Measurements from ENCODE around the gene LSM3.

Gene LSM3

GRCh38 chr3:14144423-14145075, 34.1 kb upstream of the LSM3 start:
- Histone ChIP-seq H3K4me3 (ENCODE audit: low read depth in 1 of 2, low read length in 2 of 2) (peak overlapping the region in 1 of 2 donors; percentile 6), H3K9me3 (ENCODE audit: low read length) (no peaks in the 10 kb centered on the region), H3K4me1 (ENCODE audit: insufficient read depth, low read length) (peaks cover 34% of the 10 kb centered on the region), H3K9ac (ENCODE audit: low read length) (no peak overlapping the region), H3K27ac (ENCODE audit: low read depth, low read length) (peak overlapping the region; percentile 94), H3K36me3 (ENCODE audit: insufficient read depth, low read length) (peaks cover 53% of the 10 kb centered on the region), H3K27me3 (ENCODE audit: control insufficient read depth in 1 of 2, insufficient read depth in 2 of 2, low read length in 2 of 2) (no peaks in the 10 kb centered on the region)

DNA sequence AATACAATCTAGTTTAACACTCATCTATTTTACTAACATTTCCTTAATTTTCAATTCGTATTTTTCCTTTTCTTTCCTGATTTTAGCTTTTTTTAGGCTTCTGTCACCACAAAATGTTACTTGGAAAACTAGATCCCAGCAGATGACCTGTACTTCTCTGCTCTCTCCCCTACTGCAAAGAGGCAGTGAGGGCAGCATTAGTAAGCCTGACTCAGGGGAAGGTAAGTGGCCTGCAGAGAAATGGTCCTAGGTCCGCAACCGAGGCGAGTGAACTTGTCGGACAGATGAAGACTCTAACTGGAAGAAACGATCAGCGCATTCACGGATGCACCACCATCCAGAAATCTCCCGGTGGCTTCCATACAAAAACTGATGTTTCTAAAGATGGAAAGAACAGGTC, 33.4 kb upstream of the LSM3 start:
- no peak overlapping the region for H3K9ac ChIP-seq (ENCODE audit: low read length)
- H3K4me1 ChIP-seq (ENCODE audit: insufficient read depth, low read length) = peaks cover 34% of the 10 kb centered on the region
- H3K9me3 ChIP-seq (ENCODE audit: low read length) = no peaks in the 10 kb centered on the region
- H3K36me3 ChIP-seq (ENCODE audit: insufficient read depth, low read length) = peaks cover 47% of the 10 kb centered on the region
- no peak overlapping the region for H3K4me3 ChIP-seq (ENCODE audit: low read depth in 1 of 2, low read length in 2 of 2)
- peak overlapping the region; percentile 94 for H3K27ac ChIP-seq (ENCODE audit: low read depth, low read length)
- H3K27me3 ChIP-seq (ENCODE audit: control insufficient read depth in 1 of 2, insufficient read depth in 2 of 2, low read length in 2 of 2) = no peaks in the 10 kb centered on the region

GRCh38 chr3:14145670-14146380, 32.8 kb upstream of the LSM3 start:
- H3K9me3 ChIP-seq (ENCODE audit: low read length) = no peaks in the 10 kb centered on the region
- peaks cover 49% of the 10 kb centered on the region for H3K36me3 ChIP-seq (ENCODE audit: insufficient read depth, low read length)
- H3K4me3 ChIP-seq (ENCODE audit: low read depth in 1 of 2, low read length in 2 of 2) = no peak overlapping the region
- no peaks in the 10 kb centered on the region for H3K27me3 ChIP-seq (ENCODE audit: control insufficient read depth in 1 of 2, insufficient read depth in 2 of 2, low read length in 2 of 2)
- peak overlapping the region; percentile 94 for H3K27ac ChIP-seq (ENCODE audit: low read depth, low read length)
- no peak overlapping the region for H3K9ac ChIP-seq (ENCODE audit: low read length)
- H3K4me1 ChIP-seq (ENCODE audit: insufficient read depth, low read length) = peaks cover 34% of the 10 kb centered on the region

GRCh38 chr3:14146381-14147065, 32.1 kb upstream of the LSM3 start:
- no peak overlapping the region for H3K4me3 ChIP-seq (ENCODE audit: low read depth in 1 of 2, low read length in 2 of 2)
- no peaks in the 10 kb centered on the region for H3K27me3 ChIP-seq (ENCODE audit: control insufficient read depth in 1 of 2, insufficient read depth in 2 of 2, low read length in 2 of 2)
- peaks cover 46% of the 10 kb centered on the region for H3K36me3 ChIP-seq (ENCODE audit: insufficient read depth, low read length)
- no peaks in the 10 kb centered on the region for H3K9me3 ChIP-seq (ENCODE audit: low read length)
- H3K27ac ChIP-seq (ENCODE audit: low read depth, low read length) = peak overlapping the region; percentile 94
- peaks cover 34% of the 10 kb centered on the region for H3K4me1 ChIP-seq (ENCODE audit: insufficient read depth, low read length)
- no peak overlapping the region for H3K9ac ChIP-seq (ENCODE audit: low read length)

DNA sequence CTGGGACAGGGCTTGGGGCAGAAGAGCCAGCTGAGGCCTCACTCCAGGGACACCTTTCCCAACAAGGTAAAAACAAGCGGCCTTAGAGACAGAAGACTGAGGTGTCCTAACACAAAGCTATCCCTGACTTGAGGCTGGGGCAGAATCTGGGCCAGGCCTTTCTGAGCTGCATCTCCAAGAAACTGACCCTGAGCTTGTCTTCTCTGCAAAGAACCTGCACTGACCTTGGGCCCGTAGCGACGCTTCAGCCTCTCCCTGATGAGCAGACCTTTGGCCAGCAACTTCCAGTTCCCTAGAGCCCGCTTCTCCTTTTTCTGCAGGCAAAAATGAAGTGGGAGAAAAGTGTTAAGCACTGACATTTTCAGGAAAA, 31.6 kb upstream of the LSM3 start:
- H3K36me3 ChIP-seq (ENCODE audit: insufficient read depth, low read length) = peaks cover 46% of the 10 kb centered on the region
- H3K27me3 ChIP-seq (ENCODE audit: control insufficient read depth in 1 of 2, insufficient read depth in 2 of 2, low read length in 2 of 2) = no peaks in the 10 kb centered on the region
- H3K9ac ChIP-seq (ENCODE audit: low read length) = no peak overlapping the region
- H3K9me3 ChIP-seq (ENCODE audit: low read length) = no peaks in the 10 kb centered on the region
- H3K27ac ChIP-seq (ENCODE audit: low read depth, low read length) = no peak overlapping the region
- H3K4me1 ChIP-seq (ENCODE audit: insufficient read depth, low read length) = peaks cover 34% of the 10 kb centered on the region
- H3K4me3 ChIP-seq (ENCODE audit: low read depth in 1 of 2, low read length in 2 of 2) = no peak overlapping the region

DNA sequence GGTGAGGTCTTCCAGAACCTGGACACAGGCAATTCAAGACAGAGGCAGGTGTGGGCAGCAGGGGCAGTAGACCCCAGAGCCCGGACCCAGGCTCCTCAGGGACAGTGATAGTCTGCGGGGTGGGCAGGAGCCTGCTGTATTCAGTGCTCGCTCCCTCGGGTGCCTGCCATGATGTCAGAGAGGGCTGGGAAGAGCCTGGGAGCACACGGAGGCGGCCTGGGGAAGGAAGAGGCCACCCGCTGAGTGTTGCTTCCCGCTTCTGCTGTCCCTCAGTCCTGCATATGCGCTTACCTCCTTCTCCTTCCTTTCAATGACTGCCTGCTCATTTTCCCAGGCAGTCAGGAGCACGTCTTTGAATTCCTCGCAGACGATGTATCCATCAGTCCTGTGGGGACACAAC, 31.0 kb upstream of the LSM3 start:
- Histone ChIP-seq H3K27ac (ENCODE audit: low read depth, low read length) (no peak overlapping the region), H3K9me3 (ENCODE audit: low read length) (no peaks in the 10 kb centered on the region), H3K36me3 (ENCODE audit: insufficient read depth, low read length) (peaks cover 46% of the 10 kb centered on the region), H3K9ac (ENCODE audit: low read length) (no peak overlapping the region), H3K4me1 (ENCODE audit: insufficient read depth, low read length) (peaks cover 31% of the 10 kb centered on the region), H3K4me3 (ENCODE audit: low read depth in 1 of 2, low read length in 2 of 2) (no peak overlapping the region), H3K27me3 (ENCODE audit: control insufficient read depth in 1 of 2, insufficient read depth in 2 of 2, low read length in 2 of 2) (no peaks in the 10 kb centered on the region)

DNA sequence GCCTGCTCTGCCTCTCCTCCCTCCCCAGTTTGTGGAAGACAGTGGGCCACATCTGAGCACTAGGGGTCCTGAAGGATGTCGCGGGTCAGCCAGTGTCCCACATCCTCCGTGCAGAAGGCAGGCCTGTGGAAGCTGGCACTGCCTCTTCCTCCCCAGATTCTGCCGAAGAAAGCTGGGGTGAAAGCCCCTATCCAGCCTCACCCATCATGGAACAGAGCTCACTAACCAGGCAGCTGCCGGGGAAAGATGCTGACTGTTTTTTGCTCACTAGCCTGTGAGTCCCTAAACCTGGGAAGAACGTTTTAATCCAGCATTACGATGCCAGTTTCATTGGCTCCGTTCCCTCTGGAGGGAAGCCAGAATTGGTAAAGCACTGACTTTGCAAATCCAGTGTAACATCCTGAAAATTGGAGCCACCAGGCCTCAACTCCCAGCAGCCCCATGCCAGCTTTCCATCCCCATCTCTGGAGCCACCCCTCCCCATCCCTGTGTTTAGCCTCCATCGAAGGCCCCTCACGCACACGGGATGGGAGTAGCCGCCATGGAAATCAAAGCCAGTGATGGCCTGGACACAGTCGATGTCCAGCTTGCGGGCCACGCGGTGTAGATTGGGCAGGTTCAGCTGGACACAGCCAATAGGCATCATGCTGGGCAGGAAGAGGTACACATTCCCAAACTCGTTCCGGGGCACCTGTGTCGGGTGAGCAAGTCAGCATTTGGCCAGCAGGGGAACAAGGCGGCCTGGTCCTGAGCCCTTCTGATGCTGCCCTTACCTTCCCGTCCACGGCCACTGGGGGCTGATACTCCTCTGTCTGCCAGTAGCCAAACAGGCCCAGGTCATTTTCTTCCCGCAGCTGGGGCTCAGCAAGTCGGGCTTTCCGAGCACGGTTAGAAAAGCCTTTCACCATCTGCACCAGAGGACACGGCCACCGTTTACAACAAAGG, 30.3 kb upstream of the LSM3 start:
- no peak overlapping the region for H3K27ac ChIP-seq (ENCODE audit: low read depth, low read length)
- H3K9me3 ChIP-seq (ENCODE audit: low read length) = no peaks in the 10 kb centered on the region
- no peak overlapping the region for H3K9ac ChIP-seq (ENCODE audit: low read length)
- peaks cover 47% of the 10 kb centered on the region for H3K36me3 ChIP-seq (ENCODE audit: insufficient read depth, low read length)
- peaks cover 24% of the 10 kb centered on the region for H3K4me1 ChIP-seq (ENCODE audit: insufficient read depth, low read length)
- no peak overlapping the region for H3K4me3 ChIP-seq (ENCODE audit: low read depth in 1 of 2, low read length in 2 of 2)
- no peaks in the 10 kb centered on the region for H3K27me3 ChIP-seq (ENCODE audit: control insufficient read depth in 1 of 2, insufficient read depth in 2 of 2, low read length in 2 of 2)

DNA sequence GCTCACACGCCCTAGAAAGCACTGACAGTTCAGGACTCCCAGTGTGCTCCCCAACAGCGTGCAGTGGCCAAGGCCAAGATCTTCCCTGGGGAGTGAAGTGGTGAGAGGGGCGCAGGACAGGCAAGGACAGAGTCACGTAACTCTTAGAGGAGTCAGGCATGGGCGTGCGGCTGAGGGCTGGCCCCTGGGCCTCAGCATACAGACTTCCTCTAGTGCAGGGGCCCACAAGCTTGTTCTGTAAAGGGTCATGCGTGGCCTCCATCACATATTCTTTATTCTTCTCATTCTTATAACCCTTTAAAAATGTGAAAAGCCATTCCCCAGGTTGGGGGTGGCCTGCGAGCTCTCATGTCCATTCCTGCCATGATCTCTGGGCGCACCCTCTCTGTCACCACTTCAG, 28.5 kb upstream of the LSM3 start:
- Histone ChIP-seq H3K9ac (ENCODE audit: low read length) (no peak overlapping the region), H3K4me1 (ENCODE audit: insufficient read depth, low read length) (peaks cover 8% of the 10 kb centered on the region), H3K36me3 (ENCODE audit: insufficient read depth, low read length) (peaks cover 58% of the 10 kb centered on the region), H3K27ac (ENCODE audit: low read depth, low read length) (no peak overlapping the region), H3K4me3 (ENCODE audit: low read depth in 1 of 2, low read length in 2 of 2) (no peak overlapping the region), H3K27me3 (ENCODE audit: control insufficient read depth in 1 of 2, insufficient read depth in 2 of 2, low read length in 2 of 2) (no peaks in the 10 kb centered on the region), H3K9me3 (ENCODE audit: low read length) (no peaks in the 10 kb centered on the region)

DNA sequence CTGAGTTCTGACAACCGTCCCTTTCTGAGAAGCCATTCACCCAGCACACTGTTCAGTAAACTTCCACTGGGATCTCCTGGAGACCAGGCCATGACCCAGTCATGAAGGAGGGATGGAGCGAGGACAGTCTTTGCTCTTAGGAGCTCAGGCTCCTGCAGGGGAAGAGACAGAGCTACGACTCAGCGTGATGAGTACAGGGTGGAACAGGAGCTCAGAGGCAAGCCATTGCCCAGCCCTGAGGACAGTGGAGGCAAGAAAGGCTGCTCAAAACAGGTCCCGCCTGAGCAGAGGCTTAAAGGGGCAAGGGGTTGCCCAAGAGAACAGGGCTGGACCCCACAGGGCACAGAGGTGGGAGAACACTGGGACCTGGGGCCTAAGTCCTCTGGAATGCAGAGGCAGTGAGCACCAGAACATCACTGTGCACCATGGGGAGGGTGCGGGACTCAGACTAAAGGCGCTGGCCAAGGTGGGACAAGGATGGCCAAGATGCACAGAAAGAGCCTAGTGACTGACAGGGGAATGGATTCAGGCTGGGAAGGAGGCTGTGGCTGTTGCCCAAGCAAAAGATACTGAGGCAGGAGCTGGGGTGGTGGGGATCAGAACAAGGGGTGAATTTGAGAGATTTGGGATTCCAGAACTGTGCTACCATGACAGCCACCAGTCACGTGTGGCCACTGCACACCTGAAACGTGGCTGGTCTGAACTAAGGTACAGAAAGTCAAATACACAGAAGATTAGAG, 28.0 kb upstream of the LSM3 start:
- H3K4me1 ChIP-seq (ENCODE audit: insufficient read depth, low read length) = peaks cover 2% of the 10 kb centered on the region
- H3K9me3 ChIP-seq (ENCODE audit: low read length) = no peaks in the 10 kb centered on the region
- no peak overlapping the region for H3K27ac ChIP-seq (ENCODE audit: low read depth, low read length)
- no peak overlapping the region for H3K9ac ChIP-seq (ENCODE audit: low read length)
- H3K27me3 ChIP-seq (ENCODE audit: control insufficient read depth in 1 of 2, insufficient read depth in 2 of 2, low read length in 2 of 2) = no peaks in the 10 kb centered on the region
- H3K36me3 ChIP-seq (ENCODE audit: insufficient read depth, low read length) = peaks cover 58% of the 10 kb centered on the region
- no peak overlapping the region for H3K4me3 ChIP-seq (ENCODE audit: low read depth in 1 of 2, low read length in 2 of 2)

GRCh38 chr3:14151471-14152083, 27.0 kb upstream of the LSM3 start:
- H3K27me3 ChIP-seq (ENCODE audit: control insufficient read depth in 1 of 2, insufficient read depth in 2 of 2, low read length in 2 of 2) = no peaks in the 10 kb centered on the region
- peaks cover 59% of the 10 kb centered on the region for H3K36me3 ChIP-seq (ENCODE audit: insufficient read depth, low read length)
- H3K9me3 ChIP-seq (ENCODE audit: low read length) = no peaks in the 10 kb centered on the region
- no peak overlapping the region for H3K27ac ChIP-seq (ENCODE audit: low read depth, low read length)
- no peak overlapping the region for H3K4me3 ChIP-seq (ENCODE audit: low read depth in 1 of 2, low read length in 2 of 2)
- no peak overlapping the region for H3K9ac ChIP-seq (ENCODE audit: low read length)
- H3K4me1 ChIP-seq (ENCODE audit: insufficient read depth, low read length) = no peaks in the 10 kb centered on the region
